CD4-positive, alpha-beta T cell (primary cell): Measurements from ENCODE around the gene MBOAT2. TPM values are rescaled to one million over a fixed set of nuclear protein-coding genes. Genes with fewer than 3 reads are reported as not detected.

Experiments
- ATAC-seq: fragments of 200-7000 bp; cut with Tn5 transposase; one replicate; pipeline ENCODE4 v1.10.0; 2022; ENCODE audit warnings: mild to moderate bottlenecking; ENCODE audit not compliant: poor library complexity
- CTCF ChIA-PET: fragments of 350-600 bp; sonication (Branson Sonifier 250); formaldehyde crosslinking; loops from one replicate; lab custom pipeline; 2021; ENCODE audit warnings: antibody characterized with exemption, inconsistent platforms; lab: Charles Lee
- POLR2A ChIA-PET: fragments of 350-600 bp; sonication (Branson Sonifier 250); formaldehyde crosslinking; loops from one replicate; lab custom pipeline; 2021; ENCODE audit warnings: antibody characterized with exemption, inconsistent platforms; lab: Charles Lee
- DNase-seq, 14 experiments: peaks; one replicate each; pipeline ENCODE4 v3.0.0-alpha.2; 2013 to 2020; ENCODE audit warnings: mixed read lengths in 2 of 14
- H3K27ac ChIP-seq, 2 donors: one replicate each; pipeline versions ENCODE4 v1.5.1 to v1.7.0; 2013; ENCODE audit warnings: low read length in 2 of 2, low read depth in 1 of 2, mild to moderate bottlenecking in 1 of 2
- H3K27me3 ChIP-seq, 2 experiments: 1 replicate in 1 of 2; 2 replicates in 1 of 2; pipeline versions ENCODE4 v1.6.1 to v1.7.0; 2013; ENCODE audit warnings: low read length in 2 of 2, control low read depth in 1 of 2, mild to moderate bottlenecking in 1 of 2, moderate library complexity in 1 of 2; ENCODE audit not compliant: insufficient read depth in 2 of 2, control insufficient read depth in 1 of 2
- H3K36me3 ChIP-seq: one replicate; pipeline ENCODE4 v1.6.1; 2013; ENCODE audit warnings: low read length, control low read depth; ENCODE audit not compliant: insufficient read depth
- H3K4me1 ChIP-seq: one replicate; pipeline ENCODE4 v1.6.1; 2013; ENCODE audit warnings: low read length, control low read depth; ENCODE audit not compliant: insufficient read depth
- H3K4me3 ChIP-seq: one replicate; pipeline ENCODE4 v1.5.1; 2013; ENCODE audit warnings: mild to moderate bottlenecking, low read length, moderate library complexity
- H3K9me3 ChIP-seq, 2 experiments: 1 replicate in 1 of 2; 2 replicates in 1 of 2; pipeline versions ENCODE4 v1.6.1 to v1.7.0; 2013; ENCODE audit warnings: low read length in 2 of 2, mild to moderate bottlenecking in 2 of 2, control low read depth in 1 of 2, moderate library complexity in 1 of 2; ENCODE audit not compliant: control insufficient read depth in 1 of 2, insufficient read depth in 1 of 2
- H3K27ac Mint-ChIP-seq: one replicate; pipeline ENCODE4 v1.8.0; 2020; ENCODE audit warnings: mixed read lengths
- H3K27me3 Mint-ChIP-seq: one replicate; pipeline ENCODE4 v1.8.0; 2021; ENCODE audit warnings: mixed read lengths
- H3K36me3 Mint-ChIP-seq: one replicate; pipeline ENCODE4 v1.8.0; 2021; ENCODE audit warnings: low read depth, mixed read lengths
- H3K4me1 Mint-ChIP-seq: one replicate; pipeline ENCODE4 v1.8.0; 2021; ENCODE audit warnings: low read depth, mixed read lengths
- H3K4me3 Mint-ChIP-seq: one replicate; pipeline ENCODE4 v1.8.0; 2020; ENCODE audit warnings: mild to moderate bottlenecking, mixed read lengths
- H3K9me3 Mint-ChIP-seq: one replicate; pipeline ENCODE4 v1.8.0; 2020; ENCODE audit warnings: mixed read lengths
- CTCF ChIP-seq: fragments of 200-600 bp; IDR thresholded peaks from one replicate; pipeline ENCODE4 v1.8.0; 2022; ENCODE audit warnings: antibody characterized with exemption, mild to moderate bottlenecking
- intact Hi-C, 2 experiments: fragments of 100-400 bp; cut with DNase I in 1 of 2; cut with micrococcal nuclease in 1 of 2; formaldehyde crosslinking; loops; one replicate each; pipeline versions ENCODE4 v1.15.1 to v1.9.0; 2023 to 2025; cut with DNase I, micrococcal nuclease
- total RNA-seq, 174 experiments: library from RNA in 2 of 174; stranded (reverse) in 2 of 174; gene quantifications; one replicate each; pipeline ENCODE4 v1.2.3 and lab custom pipeline; 2021 to 2026

MBOAT2 gene
- total RNA-seq, 2 experiments from 2014 or later = 1.9 to 2.0 TPM

DNA sequence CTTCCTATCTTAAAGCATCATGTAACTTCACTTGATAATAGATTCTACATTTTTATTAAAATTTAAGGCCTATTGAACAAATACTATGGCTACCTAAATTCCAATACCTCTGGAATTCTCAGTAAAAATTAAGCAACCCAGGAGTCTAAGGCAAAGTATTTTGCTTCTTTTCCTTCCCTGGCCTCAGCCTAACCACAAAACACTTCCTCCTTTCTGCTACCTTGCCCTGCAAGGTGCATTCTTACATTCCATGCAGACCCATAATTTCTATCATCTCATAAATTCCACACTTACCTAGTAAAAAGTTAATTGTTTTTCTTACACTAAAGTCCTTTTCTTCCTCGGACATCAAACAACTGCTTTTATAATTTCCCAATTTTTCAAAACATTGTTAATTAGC, 3.7 kb downstream of the MBOAT2 start:
- Mint-ChIP-seq H3K27me3 (no peaks in the 10 kb centered on the region), H3K4me1 (peaks cover 23% of the 10 kb centered on the region), H3K9me3 (no peaks in the 10 kb centered on the region), H3K4me3 (no peak overlapping the region), H3K36me3 (no peaks in the 10 kb centered on the region), H3K27ac (no peak overlapping the region)
- no peak for DNase-seq
- peaks cover 15% of the 10 kb centered on the region for H3K4me1 ChIP-seq
- no peaks in the 10 kb centered on the region for H3K36me3 ChIP-seq
- no peaks in the 10 kb centered on the region for H3K9me3 ChIP-seq
- H3K4me3 ChIP-seq = no peak overlapping the region
- ChIA-PET POLR2A (interaction anchor here (0.8 kb wide), 1 partner anchor 1843 kb away, joined by 3 read pairs; no protein-coding TSS in a partner anchor), CTCF (no interaction called here)
- TF ChIP-seq CTCF = no peak
- intact Hi-C loops = loop anchor here (5.0 to 10.0 kb wide), 7 partner anchors 322 to 1575 kb away; partner anchors contain the start of genes ADAM17 (in 1 of the 2), CPSF3 (in 1 of the 2), GRHL1 (in 1 of the 2) and ITGB1BP1 (in 1 of the 2)
- ATAC-seq = no peak
- no peaks in the 10 kb centered on the region for H3K27me3 ChIP-seq
- no peak overlapping the region for H3K27ac ChIP-seq

- Histone ChIP-seq H3K4me3 (no peak overlapping the region), H3K27ac (no peak overlapping the region), H3K27me3 (no peaks in the 10 kb centered on the region), H3K9me3 (no peaks in the 10 kb centered on the region), H3K4me1 (peaks cover 11% of the 10 kb centered on the region), H3K36me3 (no peaks in the 10 kb centered on the region)
- ChIA-PET CTCF (no interaction called here), POLR2A (no interaction called here)
- intact Hi-C loops = no loop called here
- ATAC-seq = no peak
- Mint-ChIP-seq H3K27me3 (no peaks in the 10 kb centered on the region), H3K36me3 (no peaks in the 10 kb centered on the region), H3K27ac (no peak overlapping the region), H3K4me1 (peaks cover 16% of the 10 kb centered on the region), H3K4me3 (no peak overlapping the region), H3K9me3 (no peaks in the 10 kb centered on the region)
- TF ChIP-seq CTCF = no peak
- no peak for DNase-seq
Measured at GRCh38 chr2:8999102-8999446, 4.4 kb downstream of the MBOAT2 start.

- no peaks in the 10 kb centered on the region for H3K9me3 Mint-ChIP-seq
- H3K4me3 Mint-ChIP-seq = no peak overlapping the region
- H3K27ac Mint-ChIP-seq = no peak overlapping the region
- Histone ChIP-seq H3K27me3 (no peaks in the 10 kb centered on the region), H3K27ac (no peak overlapping the region), H3K4me3 (no peak overlapping the region), H3K9me3 (no peaks in the 10 kb centered on the region), H3K4me1 (peaks cover 9% of the 10 kb centered on the region), H3K36me3 (no peaks in the 10 kb centered on the region)
- intact Hi-C loops = no loop called here
- POLR2A ChIA-PET = no interaction called here
- no peaks in the 10 kb centered on the region for H3K36me3 Mint-ChIP-seq
- DNase-seq = no peak
- ATAC-seq = no peak
- H3K27me3 Mint-ChIP-seq = no peaks in the 10 kb centered on the region
- CTCF ChIA-PET = no interaction called here
- no peak for TF ChIP-seq CTCF
- H3K4me1 Mint-ChIP-seq = peaks cover 16% of the 10 kb centered on the region
Measured at GRCh38 chr2:8998418-8999101, 4.9 kb downstream of the MBOAT2 start.
